Hippocampal formation (tissue), 2 donors: ENCODE measurements around the gene SPECC1.
"Not testable (repeated sequence)": the region's sequence is repeated elsewhere in the genome, so short reads cannot be mapped to it uniquely, and the experiment has no call there.

Experiments
- DNase-seq, 2 donors: peaks; one replicate each; lab custom pipeline; 2025; lab: John Stamatoyannopoulos, UW

The SPECC1 gene

DNA sequence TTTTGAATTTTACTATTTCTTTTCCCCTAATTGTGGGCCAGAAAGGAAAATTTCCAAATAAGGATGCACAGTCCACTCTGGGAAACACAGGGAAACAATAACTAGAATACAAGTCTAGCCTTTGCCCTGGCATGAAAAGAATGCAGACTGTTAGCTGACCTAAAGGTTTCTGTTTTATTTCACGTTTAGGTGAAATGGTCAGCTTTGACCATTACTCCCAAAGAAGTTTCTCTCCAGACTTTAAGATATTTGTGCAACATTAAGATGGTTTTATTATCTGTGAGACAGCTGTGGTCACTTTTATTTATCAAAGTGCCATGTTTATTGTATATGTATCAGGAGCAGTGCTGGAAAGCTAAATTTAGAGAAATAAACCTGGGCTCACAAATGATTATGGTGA lies 163.9 kb downstream of the SPECC1 start:
- DNase-seq, result no peak

- DNase-seq, result no peak
Measured at GRCh38 chr17:20174588-20175265, 165.6 kb downstream of the SPECC1 start.

DNA sequence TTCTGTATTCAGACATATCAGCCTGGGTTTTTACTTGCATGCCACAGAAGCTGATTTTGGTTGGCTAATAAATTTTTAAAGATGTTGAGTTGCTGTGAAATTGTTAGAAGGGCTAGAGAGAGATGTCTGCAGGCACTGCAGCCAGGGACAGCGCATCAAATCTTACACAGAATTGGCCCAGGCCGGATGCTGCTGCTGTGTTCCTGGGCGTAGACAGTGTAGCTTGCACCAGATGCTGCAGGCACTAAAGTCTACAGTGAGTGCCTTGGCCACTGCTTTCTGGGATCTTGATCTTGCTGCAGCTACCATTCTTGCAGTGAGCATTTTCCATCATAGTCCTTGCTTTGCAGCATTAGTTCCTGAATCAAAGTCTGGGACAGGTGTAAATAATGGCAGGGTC lies 169.9 kb downstream of the SPECC1 start:
- DNase-seq, result peak in 1 of 2 donors; percentile 34

- DNase-seq, result no peak
Measured at GRCh38 chr17:20180661-20181060, 171.5 kb downstream of the SPECC1 start.

- DNase-seq, result no peak
Measured at GRCh38 chr17:20184181-20184580, 175.0 kb downstream of the SPECC1 start.

DNA sequence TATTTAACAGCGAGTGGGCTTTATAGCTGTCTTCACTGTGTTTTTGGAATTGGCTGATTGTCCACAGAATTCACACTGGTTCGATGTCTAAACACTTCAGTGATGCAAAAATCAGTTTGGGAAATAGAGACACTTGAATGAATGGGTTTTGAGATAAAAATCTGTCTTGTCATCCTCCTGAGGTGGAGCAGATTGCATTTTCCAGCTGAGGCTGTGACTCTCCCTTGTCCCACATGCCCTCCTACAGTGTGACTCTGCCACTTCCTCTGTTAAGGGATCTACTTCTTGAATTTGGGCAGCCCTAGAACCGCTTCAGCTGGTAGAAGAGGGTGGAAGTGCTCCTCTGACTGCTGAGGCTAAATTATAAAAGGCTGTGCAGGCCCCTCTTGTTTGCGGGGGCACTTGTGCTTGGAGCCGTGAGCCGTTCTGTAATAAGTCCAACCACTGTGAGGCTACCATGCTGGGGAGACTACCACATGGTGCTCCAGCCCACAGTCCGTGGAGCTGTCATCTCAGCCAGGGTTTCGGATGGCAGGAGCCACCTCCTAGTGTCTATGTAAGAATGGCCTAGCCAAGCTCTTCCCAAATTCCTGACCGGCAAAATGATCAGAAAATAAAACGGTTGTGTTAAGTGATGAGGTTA lies 175.9 kb downstream of the SPECC1 start:
- DNase-seq, result no peak

GRCh38 chr17:20187049-20187448 lies 177.9 kb downstream of the SPECC1 start:
- DNase-seq, result no peak

DNA sequence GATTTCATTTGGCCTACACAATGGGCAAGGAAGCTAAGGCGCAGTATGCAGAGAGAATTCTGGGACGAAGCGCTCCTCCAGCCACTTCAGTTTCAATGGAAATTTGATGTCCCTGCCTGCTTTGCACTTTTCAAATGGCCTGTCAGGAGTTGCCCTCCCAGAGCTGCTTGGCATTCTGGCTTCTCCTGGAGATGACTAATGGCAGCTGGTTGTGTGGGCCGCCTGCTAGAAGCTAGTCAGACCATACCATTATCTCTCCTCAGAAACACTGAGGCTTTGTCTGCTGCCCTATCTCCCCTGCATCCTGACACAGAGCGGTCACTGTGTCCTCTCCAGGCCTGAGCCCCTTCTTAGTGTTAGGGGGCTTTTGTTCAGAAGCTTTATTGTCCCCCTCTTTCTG lies 180.1 kb downstream of the SPECC1 start:
- peak; percentile 87 to 98 for DNase-seq

GRCh38 chr17:20189979-20190378 lies 180.8 kb downstream of the SPECC1 start:
- DNase-seq, result no peak

DNA sequence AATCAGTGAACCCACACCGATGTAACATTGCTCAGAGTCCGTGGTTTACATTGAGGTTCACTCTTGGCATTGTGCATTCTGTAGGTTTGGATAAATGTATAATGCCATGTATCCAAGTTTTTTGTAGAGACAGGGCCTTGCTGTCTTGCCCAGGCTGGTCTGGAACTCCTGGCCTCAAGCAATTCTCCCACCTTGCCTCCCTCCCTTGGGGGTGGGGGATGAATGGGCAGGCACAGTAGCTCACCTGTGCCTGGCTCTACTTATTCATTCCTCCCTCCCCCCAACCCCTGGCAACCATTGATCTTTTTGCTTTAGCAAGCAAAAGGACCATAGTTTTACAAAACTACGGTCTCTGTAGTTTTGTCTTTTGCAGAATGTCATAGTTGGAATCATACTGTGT lies 181.4 kb downstream of the SPECC1 start:
- DNase-seq, result no peak

DNA sequence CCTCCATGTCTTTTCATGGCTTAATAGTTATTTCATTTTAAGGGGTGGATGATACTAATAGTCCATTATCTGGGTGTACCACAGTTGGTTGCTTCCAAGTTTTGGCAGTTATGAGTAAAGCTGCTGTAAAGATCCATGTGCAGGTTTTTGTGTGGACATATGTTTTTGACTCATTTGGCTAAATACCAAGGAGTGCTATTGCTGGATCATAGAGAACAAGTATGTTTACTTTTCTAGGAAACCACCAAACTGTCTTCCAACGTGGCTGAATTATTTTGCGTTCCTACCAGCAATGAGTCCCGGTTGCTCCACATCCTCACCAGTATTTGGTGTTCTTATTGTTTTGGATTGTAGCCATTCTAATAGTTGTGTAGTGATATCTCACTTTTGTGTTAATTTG lies 181.9 kb downstream of the SPECC1 start:
- no peak for DNase-seq

GRCh38 chr17:20196286-20196685 lies 187.1 kb downstream of the SPECC1 start:
- not testable (repeated sequence) for DNase-seq

GRCh38 chr17:20197272-20197926 lies 188.2 kb downstream of the SPECC1 start:
- DNase-seq, result no peak

DNA sequence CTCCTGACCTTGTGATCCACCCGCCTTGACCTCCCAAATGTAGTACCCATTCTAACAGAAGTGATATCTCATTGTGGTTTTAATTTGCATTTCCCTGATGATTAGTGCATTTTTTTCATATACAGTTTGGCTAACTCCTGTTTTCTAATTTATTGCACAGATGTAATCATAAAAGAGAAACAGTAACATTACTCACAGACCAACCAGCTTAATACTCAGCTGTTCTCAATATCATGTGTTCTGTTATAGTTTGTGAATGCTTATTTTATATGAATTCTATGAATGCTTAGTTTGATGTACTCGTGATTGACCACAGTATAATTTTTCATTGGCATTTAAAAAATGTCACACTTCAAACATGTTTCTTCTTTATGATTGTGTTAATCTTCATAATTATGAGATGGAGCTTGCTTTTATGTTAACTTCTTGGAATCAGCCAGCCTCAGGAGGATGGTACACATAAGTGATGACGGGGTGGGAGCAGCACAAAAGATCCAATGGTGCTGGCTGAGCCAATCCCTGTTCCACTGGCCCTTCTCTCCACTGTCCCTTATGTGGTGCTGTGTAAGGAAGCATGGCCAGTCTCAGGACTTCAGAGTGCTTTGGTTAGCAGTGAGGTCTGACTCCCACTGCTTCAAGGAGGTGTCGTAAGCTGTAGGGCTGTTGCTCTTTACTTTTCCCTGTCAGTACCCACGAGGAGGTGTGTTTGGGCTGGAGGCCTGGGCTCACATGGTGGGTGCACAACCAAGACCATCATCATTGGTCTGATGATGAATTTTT lies 191.0 kb downstream of the SPECC1 start:
- DNase-seq, result no peak

DNA sequence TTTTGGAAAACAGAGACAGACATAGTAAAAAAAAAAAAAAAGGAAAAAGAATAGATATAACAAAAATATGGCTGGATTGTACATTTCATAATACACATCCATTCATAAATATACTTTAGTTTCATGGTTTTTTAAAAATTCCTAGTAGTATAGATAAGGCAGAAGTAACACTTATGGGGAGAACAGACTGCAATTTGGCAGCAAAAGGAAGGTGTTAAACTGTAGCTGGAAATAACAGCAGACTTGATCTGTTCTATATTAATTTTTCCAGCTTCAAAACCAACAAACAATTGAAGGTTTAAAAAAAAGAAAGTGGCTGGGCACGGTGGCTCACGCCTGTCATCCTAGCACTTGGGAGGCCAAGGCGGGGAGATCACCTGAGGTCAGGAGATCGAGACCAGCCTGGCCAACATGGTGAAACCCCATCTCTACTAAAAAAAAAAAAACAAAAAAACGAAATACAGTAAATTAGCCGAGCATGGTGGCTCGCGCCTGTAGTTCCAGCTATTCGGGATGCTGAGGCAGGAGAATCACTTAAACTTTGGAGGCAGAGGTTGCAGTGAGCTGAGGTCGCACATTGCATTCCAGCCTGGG lies 191.8 kb downstream of the SPECC1 start:
- no peak for DNase-seq

DNA sequence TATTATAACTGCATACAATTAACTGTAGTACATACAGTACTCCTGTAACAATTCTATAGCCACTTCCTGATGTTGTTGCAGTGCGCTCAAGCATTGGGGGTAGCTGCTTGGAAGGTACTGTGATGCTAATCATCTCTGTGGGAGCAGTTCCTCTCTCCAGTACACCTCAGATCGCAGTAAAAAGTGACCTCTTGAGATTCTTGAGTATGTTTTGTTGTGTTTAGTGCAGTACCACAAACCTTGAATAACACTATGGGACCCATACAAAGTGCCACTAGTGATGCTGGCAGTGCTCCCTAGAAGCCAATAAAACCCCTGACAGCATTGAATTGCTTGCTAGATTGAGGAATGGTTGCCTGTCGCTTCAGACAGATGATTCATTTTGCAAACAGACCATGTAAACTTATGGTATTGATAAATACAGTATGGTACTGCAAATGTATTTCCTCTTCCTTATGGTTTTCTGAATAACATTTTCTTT lies 193.0 kb downstream of the SPECC1 start:
- no peak for DNase-seq

GRCh38 chr17:20203018-20203417 lies 193.9 kb downstream of the SPECC1 start:
- DNase-seq, result no peak

- no peak for DNase-seq
Measured at GRCh38 chr17:20203761-20204263, 194.7 kb downstream of the SPECC1 start.

GRCh38 chr17:20205609-20206008 lies 196.4 kb downstream of the SPECC1 start:
- DNase-seq, result no peak

GRCh38 chr17:20206068-20206467 lies 196.9 kb downstream of the SPECC1 start:
- no peak for DNase-seq

- no peak for DNase-seq
Measured at GRCh38 chr17:20206591-20206990, 197.4 kb downstream of the SPECC1 start.
